ENCODE measurements around the gene DNAH8. TPM values are rescaled to one million over a fixed set of nuclear protein-coding genes. Genes with fewer than 3 reads are reported as not detected.

Gene DNAH8, protein sequence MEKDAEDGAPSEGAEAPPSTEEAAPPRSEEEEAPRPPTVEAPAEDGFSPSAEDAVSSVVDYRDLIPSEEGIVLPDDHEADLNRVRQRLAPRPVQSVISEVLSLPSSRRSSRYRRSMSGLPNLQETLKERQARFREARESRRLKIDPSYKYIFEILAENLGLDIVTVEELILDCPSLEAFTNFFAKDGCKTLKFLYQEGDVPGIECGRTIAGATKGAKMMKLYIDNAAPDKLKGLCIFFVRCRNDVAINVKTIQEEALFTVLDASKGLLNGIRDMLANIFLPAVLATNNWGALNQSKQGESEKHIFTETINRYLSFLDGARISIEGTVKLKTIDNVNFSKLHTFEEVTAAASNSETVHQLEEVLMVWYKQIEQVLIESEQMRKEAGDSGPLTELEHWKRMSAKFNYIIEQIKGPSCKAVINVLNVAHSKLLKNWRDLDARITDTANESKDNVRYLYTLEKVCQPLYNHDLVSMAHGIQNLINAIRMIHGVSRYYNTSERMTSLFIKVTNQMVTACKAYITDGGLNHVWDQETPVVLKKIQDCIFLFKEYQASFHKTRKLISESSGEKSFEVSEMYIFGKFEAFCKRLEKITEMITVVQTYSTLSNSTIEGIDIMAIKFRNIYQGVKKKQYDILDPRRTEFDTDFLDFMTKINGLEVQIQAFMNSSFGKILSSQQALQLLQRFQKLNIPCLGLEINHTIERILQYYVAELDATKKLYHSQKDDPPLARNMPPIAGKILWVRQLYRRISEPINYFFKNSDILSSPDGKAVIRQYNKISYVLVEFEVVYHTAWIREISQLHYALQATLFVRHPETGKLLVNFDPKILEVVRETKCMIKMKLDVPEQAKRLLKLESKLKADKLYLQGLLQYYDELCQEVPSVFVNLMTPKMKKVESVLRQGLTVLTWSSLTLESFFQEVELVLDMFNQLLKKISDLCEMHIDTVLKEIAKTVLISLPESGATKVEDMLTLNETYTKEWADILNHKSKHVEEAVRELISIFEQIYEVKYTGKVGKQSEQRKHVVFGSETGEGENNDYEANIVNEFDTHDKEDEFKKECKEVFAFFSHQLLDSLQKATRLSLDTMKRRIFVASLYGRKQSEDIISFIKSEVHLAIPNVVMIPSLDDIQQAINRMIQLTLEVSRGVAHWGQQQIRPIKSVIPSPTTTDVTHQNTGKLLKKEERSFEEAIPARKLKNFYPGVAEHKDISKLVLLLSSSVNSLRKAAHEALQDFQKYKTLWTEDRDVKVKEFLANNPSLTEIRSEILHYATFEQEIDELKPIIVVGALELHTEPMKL (N-terminal part only)
- total RNA-seq (2021; ENCODE audit: unreplicated experiment): not detected
- not detected for polyA plus RNA-seq (2012; ENCODE audit: insufficient read length)
- percentile 5 among the genes with signal in this experiment for Bru-seq, nascent RNA
- BruChase-seq, experiment 1, labeled RNA remaining after a 2-hour chase: percentile 5 among the genes with signal in this experiment
- BruChase-seq, experiment 2, labeled RNA remaining after a 6-hour chase: percentile 6 among the genes with signal in this experiment
- long read RNA-seq: 0 reads

DNA sequence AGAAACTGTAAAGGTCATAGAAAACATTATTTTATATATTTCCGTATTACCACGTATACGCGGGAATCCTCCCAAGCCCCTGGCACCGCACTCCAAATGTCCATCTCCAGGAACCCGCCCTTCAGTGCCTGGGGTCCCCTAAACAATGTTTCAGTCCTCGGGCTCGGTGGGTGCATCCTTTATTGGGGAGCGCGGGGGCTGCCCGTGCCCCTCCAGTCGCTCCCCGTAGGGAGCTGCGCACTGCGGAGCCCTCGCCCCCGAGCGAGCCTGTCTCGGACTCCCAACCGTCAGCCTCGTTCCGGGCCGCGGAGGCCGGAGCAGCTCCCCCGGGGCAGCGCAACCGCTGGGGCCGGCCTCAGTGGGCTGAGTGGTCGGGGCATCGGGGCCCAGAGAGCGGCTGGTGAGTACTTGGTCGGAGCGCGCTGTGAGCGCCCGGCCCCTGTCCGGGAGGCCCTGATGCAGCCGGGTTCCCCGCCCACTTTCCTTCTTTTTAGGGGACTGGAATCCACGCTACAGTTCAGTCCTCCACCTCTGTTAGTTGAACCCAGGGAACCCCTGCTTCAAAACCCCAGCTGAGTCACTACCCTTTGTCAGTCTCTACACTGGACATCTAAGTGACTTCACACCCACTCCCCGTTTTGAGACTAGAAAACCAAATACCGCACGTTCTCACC is at the start of gene DNAH8:
Gene DNAH8 (plus strand): TSS at position 296 of the 674 bp plus-strand sequence. CDS start 7,499 bp downstream, outside the sequence.
- intact Hi-C loops (cut with micrococcal nuclease; ENCODE audit: unreplicated experiment): no loop called here
- no peaks in the 10 kb centered on the region for H3K36me3 ChIP-seq (ENCODE audit: control insufficient read depth, insufficient read depth, low read length)
- ChIA-PET CTCF (no interaction called here), POLR2A (no interaction called here)
- no peak within 1 kb of the TSS for H3K4me3 ChIP-seq (ENCODE audit: low read depth in 2 of 2, low read length in 2 of 2)
- no peaks in the 10 kb centered on the region for H3K4me1 ChIP-seq (ENCODE audit: control insufficient read depth, insufficient read depth, low read length)
- no peaks in the 10 kb centered on the region for H3K9me3 ChIP-seq (ENCODE audit: control insufficient read depth, insufficient read depth, low read depth, low read length)
- ATAC-seq: no peak
- no peak for TF ChIP-seq POLR2AphosphoS5 (IDR thresholded peaks at IDR 0.05; ENCODE audit: low read depth, low read length)
- TF ChIP-seq, protein P1, sequence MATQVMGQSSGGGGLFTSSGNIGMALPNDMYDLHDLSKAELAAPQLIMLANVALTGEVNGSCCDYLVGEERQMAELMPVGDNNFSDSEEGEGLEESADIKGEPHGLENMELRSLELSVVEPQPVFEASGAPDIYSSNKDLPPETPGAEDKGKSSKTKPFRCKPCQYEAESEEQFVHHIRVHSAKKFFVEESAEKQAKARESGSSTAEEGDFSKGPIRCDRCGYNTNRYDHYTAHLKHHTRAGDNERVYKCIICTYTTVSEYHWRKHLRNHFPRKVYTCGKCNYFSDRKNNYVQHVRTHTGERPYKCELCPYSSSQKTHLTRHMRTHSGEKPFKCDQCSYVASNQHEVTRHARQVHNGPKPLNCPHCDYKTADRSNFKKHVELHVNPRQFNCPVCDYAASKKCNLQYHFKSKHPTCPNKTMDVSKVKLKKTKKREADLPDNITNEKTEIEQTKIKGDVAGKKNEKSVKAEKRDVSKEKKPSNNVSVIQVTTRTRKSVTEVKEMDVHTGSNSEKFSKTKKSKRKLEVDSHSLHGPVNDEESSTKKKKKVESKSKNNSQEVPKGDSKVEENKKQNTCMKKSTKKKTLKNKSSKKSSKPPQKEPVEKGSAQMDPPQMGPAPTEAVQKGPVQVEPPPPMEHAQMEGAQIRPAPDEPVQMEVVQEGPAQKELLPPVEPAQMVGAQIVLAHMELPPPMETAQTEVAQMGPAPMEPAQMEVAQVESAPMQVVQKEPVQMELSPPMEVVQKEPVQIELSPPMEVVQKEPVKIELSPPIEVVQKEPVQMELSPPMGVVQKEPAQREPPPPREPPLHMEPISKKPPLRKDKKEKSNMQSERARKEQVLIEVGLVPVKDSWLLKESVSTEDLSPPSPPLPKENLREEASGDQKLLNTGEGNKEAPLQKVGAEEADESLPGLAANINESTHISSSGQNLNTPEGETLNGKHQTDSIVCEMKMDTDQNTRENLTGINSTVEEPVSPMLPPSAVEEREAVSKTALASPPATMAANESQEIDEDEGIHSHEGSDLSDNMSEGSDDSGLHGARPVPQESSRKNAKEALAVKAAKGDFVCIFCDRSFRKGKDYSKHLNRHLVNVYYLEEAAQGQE (IDR thresholded peaks at IDR 0.05; ENCODE audit: insufficient read depth in 1 of 2, low read depth in 2 of 2, low read length in 1 of 2): no peak
- peaks cover 10% of the 10 kb centered on the region; the same call in 1 of the 2 replicates for H3K27me3 ChIP-seq (ENCODE audit: control insufficient read depth, insufficient read depth, low read length)
- BruUV-seq (replicated peaks): no TSS peak
- in situ Hi-C loops (cut with HindIII; ENCODE audit: low pct_unique_long_range_greater_than_20kb, low sequenced_read_pairs): no loop called here
- H3K27ac ChIP-seq (ENCODE audit: low read length): no peak within 1 kb of the TSS
- DNase-seq (ENCODE audit: low read depth, low spot score): no peak

DNA sequence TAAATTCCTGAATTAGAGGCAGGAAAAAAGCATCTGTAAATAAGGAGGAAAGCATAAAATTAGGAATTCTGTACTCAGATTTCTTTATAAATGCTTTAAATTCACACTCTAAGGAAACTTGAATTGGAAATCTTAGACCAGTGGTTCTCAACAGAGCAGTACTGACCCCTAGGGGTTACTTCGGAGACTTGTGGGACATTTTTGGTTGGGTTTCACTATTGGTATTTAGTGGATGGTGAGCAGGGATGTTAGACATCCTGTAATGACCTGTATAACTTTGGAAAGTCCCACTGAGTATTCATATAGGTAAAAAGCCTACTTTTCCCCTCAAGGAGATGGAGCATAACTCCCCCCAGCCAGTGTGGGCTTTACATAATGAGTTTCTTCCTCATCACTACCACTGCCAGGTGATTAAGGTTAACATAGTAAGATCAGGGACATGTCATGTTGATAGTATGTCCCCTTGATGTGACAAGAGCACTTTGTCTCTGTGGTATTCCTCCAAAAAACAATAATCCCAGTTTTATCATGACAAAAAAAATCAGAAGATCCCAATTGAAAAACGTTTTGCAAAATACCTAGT is 43.1 kb upstream of the DNAH8 start:
- Histone ChIP-seq H3K9me3 (ENCODE audit: control insufficient read depth, insufficient read depth, low read depth, low read length) (no peaks in the 10 kb centered on the region), H3K27ac (ENCODE audit: low read length) (no peak overlapping the region), H3K4me1 (ENCODE audit: control insufficient read depth, insufficient read depth, low read length) (no peaks in the 10 kb centered on the region), H3K4me3 (ENCODE audit: low read depth in 2 of 2, low read length in 2 of 2) (no peak overlapping the region), H3K36me3 (ENCODE audit: control insufficient read depth, insufficient read depth, low read length) (peaks cover 9% of the 10 kb centered on the region), H3K27me3 (ENCODE audit: control insufficient read depth, insufficient read depth, low read length) (no peaks in the 10 kb centered on the region)
- CTCF ChIA-PET: interaction anchor here (1.1 kb wide), 1 partner anchor 24 kb away, joined by 6 read pairs; no protein-coding TSS in a partner anchor
- TF ChIP-seq, protein P2, sequence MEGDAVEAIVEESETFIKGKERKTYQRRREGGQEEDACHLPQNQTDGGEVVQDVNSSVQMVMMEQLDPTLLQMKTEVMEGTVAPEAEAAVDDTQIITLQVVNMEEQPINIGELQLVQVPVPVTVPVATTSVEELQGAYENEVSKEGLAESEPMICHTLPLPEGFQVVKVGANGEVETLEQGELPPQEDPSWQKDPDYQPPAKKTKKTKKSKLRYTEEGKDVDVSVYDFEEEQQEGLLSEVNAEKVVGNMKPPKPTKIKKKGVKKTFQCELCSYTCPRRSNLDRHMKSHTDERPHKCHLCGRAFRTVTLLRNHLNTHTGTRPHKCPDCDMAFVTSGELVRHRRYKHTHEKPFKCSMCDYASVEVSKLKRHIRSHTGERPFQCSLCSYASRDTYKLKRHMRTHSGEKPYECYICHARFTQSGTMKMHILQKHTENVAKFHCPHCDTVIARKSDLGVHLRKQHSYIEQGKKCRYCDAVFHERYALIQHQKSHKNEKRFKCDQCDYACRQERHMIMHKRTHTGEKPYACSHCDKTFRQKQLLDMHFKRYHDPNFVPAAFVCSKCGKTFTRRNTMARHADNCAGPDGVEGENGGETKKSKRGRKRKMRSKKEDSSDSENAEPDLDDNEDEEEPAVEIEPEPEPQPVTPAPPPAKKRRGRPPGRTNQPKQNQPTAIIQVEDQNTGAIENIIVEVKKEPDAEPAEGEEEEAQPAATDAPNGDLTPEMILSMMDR (IDR thresholded peaks at IDR 0.05): peak; percentile 80
- no peak for TF ChIP-seq TCF7L2 (IDR thresholded peaks at IDR 0.05; ENCODE audit: low read depth, low read length)
- in situ Hi-C loops (cut with HindIII; ENCODE audit: low pct_unique_long_range_greater_than_20kb, low sequenced_read_pairs): no loop called here
- ATAC-seq (peak; percentile 91), DNase-seq (ENCODE audit: low read depth, low spot score) (peak; percentile 43)
- POLR2A ChIA-PET: no interaction called here
- BruUV-seq (replicated peaks): no TSS peak
- intact Hi-C loops (cut with micrococcal nuclease; ENCODE audit: unreplicated experiment): no loop called here

Data from Panc1 (cell line).